AG04449 (cell line): ENCODE data around the gene JPH2.

Source experiments
- CTCF ChIA-PET: fragments of 350-600 bp; formaldehyde crosslinking; extraction: SDS; loops from one replicate; lab custom pipeline; 2021; ENCODE audit warnings: antibody characterized with exemption; lab: Yijun Ruan, JAX
- POLR2A ChIA-PET: fragments of 400-600, 350-600 bp; formaldehyde crosslinking; extraction: SDS; loops from one replicate; lab custom pipeline; 2020; ENCODE audit warnings: antibody characterized with exemption, inconsistent platforms; lab: Yijun Ruan, JAX
- DNase-seq: peaks from one replicate; pipeline ENCODE4 v3.0.0-alpha.2; 2010; ENCODE audit warnings: low read depth, low spot score
- H3K4me3 ChIP-seq: 2 replicates; pipeline ENCODE4 v1.5.1; 2011; ENCODE audit warnings: low read depth, mild to moderate bottlenecking, control low read depth, low read length
- TF ChIP-seq, protein P1 (sequence below): IDR thresholded peaks from one replicate; pipeline ENCODE4 v1.5.1; 2011; ENCODE audit warnings: mild to moderate bottlenecking, moderate library complexity, low read length, control low read depth, inconsistent platforms; ENCODE audit not compliant: insufficient read depth; ENCODE audit errors: missing control alignments

The JPH2 gene

DNA sequence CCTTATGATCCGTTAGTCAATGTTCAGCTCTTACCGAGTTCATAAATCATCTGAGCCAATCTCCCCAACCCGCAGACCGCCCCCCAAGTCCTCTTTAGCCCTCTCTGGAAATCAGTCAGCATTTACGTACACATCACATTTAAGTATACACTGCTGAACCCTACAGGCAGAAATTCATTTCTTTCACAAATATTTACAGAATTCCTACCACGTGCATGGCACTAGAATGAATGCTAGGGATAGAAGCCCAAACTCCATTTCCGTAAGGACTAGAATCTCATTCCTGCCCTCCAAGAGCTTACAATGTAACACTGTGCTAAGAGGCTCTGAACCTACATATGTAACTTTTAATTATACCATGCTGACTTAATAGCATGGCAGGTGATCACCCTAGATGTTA, 21.8 kb upstream of the JPH2 start:
- POLR2A ChIA-PET = interaction anchor here (0.6 kb wide), 1 partner anchor 56 kb away, joined by 3 read pairs; no protein-coding TSS in a partner anchor
- H3K4me3 ChIP-seq = peak overlapping the region; percentile 89
- no peak for DNase-seq
- CTCF ChIA-PET = interaction anchor here (0.5 to 3.0 kb wide), 6 partner anchors 9 to 253 kb away, joined by 3 to 30 read pairs (median 4); no protein-coding TSS in a partner anchor
- TF ChIP-seq, protein P1, sequence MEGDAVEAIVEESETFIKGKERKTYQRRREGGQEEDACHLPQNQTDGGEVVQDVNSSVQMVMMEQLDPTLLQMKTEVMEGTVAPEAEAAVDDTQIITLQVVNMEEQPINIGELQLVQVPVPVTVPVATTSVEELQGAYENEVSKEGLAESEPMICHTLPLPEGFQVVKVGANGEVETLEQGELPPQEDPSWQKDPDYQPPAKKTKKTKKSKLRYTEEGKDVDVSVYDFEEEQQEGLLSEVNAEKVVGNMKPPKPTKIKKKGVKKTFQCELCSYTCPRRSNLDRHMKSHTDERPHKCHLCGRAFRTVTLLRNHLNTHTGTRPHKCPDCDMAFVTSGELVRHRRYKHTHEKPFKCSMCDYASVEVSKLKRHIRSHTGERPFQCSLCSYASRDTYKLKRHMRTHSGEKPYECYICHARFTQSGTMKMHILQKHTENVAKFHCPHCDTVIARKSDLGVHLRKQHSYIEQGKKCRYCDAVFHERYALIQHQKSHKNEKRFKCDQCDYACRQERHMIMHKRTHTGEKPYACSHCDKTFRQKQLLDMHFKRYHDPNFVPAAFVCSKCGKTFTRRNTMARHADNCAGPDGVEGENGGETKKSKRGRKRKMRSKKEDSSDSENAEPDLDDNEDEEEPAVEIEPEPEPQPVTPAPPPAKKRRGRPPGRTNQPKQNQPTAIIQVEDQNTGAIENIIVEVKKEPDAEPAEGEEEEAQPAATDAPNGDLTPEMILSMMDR = no peak

DNA sequence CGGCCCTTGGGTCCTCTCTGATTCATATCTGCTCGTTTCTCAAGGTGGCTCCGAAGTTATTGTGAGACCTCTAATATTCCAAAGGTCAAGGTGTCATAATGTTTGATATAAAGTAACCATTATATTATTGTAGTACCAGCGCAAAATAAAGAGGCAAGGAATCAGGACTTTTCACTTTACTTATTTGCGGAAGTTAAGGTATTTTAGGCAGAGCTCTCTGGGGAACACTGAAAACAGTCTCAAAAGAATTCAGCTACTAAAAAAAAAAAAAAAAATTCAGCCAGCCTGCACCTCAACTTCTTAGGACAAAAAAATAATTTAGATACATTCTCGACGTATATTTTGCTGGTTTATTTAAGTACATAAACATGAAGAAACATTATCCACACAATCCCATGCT, 21.2 kb upstream of the JPH2 start:
- POLR2A ChIA-PET = no interaction called here
- CTCF ChIA-PET = interaction anchor here (0.9 to 3.0 kb wide), 5 partner anchors 9 to 91 kb away, joined by 3 to 30 read pairs (median 4); no protein-coding TSS in a partner anchor
- no peak overlapping the region for H3K4me3 ChIP-seq
- no peak for DNase-seq
- TF ChIP-seq, protein P1 = no peak

DNA sequence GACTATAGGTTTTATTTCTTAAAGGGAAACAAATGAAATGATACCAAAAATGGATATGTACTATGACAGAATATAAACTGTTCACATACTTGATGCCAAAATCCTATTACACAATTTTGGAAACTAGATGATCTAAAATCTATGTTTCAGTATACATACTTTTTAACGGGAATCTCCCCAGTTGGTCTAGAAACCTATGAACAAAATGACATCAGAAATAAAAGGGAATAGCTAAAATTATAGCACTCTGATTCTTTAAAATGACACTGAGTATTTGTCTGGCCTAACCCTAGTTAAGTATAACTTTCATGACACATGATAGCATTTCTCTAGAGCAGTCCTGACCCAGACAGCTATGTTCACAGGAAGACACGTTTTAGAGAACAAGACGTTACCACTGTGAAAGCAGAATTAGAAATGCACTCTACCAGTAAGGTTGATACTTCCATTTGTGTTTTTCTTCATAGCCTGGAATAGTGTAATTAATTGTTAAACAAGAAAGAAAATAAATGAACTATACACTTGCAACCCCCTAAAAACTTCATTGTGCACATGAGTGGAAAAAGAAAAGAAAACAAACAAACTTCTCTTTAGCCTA, 20.2 kb upstream of the JPH2 start:
- CTCF ChIA-PET = interaction anchor here (1.1 to 1.7 kb wide), 5 partner anchors 8 to 104 kb away, joined by 3 to 5 read pairs (median 3); no protein-coding TSS in a partner anchor
- POLR2A ChIA-PET = no interaction called here
- TF ChIP-seq, protein P1 = no peak
- no peak for DNase-seq
- no peak overlapping the region for H3K4me3 ChIP-seq

DNA sequence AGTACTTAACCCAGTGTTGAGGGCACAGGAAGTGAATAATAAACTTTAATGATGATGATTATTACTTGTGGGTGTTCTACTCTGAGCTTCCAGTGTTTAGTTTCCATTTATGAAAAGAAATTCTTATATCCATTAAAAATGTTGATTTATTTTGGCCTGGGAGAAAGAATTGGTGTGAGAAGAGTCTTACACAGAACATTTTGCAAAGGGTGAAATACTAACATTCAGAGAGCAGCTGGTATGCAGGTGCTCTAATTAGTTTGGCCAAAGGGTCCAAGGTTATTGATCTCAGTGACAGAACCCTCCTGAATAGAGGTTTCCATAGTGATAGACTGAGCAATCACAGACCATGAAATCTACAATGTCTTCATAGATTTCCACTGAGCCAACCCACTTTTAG, 19.1 kb upstream of the JPH2 start:
- CTCF ChIA-PET = interaction anchor here (0.8 to 1.7 kb wide), 6 partner anchors 9 to 105 kb away, joined by 3 to 5 read pairs (median 4); no protein-coding TSS in a partner anchor
- POLR2A ChIA-PET = no interaction called here
- no peak for DNase-seq
- H3K4me3 ChIP-seq = no peak overlapping the region
- TF ChIP-seq, protein P1 = no peak

DNA sequence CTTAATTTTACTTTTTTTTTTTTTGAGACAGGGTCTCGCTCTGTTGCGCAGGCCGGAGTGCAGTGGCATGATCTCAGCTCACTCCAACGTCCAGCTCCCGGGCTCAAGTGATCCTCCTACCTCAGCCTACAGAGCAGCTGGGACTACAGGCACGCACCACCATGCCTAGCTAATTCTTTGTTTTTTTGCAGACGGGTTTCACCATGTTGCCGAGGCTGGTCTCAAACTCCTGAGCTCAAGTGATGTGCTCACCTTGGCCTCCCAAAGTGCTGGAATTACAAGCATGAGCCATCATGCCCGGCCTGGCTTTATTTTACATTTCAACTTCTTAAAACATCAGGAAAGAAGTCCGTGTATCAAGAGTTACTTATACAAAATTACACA, 17.8 kb upstream of the JPH2 start:
- no peak overlapping the region for H3K4me3 ChIP-seq
- CTCF ChIA-PET = interaction anchor here (1.1 to 1.5 kb wide), 2 partner anchors 11 to 106 kb away, joined by 4 read pairs; partner anchors contain the start of gene FITM2
- no peak for DNase-seq
- TF ChIP-seq, protein P1 = no peak
- POLR2A ChIA-PET = no interaction called here

DNA sequence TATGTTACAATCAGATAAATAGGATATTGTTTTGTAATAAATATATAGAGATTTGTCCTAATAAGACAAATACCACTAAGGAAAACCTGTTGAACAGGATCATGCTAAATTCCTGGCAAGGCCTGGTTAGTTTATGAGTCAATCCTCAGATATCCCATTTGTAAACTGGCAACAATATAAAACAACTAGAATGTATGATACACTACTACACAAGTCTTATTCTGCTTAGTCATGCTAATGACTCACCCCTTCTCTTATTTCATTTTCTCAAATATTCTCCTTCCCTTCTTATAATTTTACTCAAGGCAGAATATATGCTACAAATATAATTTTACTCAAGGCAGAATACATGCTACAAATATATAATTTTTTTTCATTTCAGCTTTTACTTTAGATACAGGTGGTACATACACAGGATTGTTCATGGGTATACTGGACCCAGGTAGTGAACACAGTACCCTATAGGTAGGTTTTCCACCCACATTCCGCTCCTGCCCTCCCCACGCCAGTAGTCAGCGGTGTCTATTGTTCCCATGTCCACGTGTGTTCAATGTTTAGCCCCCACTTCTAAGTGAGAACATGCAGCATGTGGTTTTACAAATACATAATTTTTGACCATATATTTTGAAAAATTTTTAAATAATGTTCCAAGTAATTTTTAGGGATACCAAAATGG, 17.3 kb upstream of the JPH2 start:
- ChIA-PET POLR2A (no interaction called here), CTCF (interaction anchor here (1.1 to 1.5 kb wide), 2 partner anchors 11 to 107 kb away, joined by 4 read pairs; partner anchors contain the start of gene FITM2)
- H3K4me3 ChIP-seq = 0 out of 2 replicates have a peak overlapping the region, but pooled peaks have one; percentile 1
- DNase-seq = peak; percentile 81
- TF ChIP-seq, protein P1 = no peak
